ENCODE data around the gene TOMM7. TPM values are rescaled to one million over a fixed set of nuclear protein-coding genes. Genes with fewer than 3 reads are reported as not detected.
A peak's percentile ranks its signal among the peaks of the same experiment; 100 is the strongest.

TOMM7 gene
- total and polyA plus RNA-seq, 9 of the 15 experiments (the other 6 are each of a cell fraction or from before 2014, with no cell fraction given), result 283 to 1,717 (median 638) TPM

- TF ChIP-seq ZBTB40 (IDR thresholded peaks at IDR 0.05) (peak; percentile 12; the same call in 1 of the 2 replicates), ZBTB40 (CRISPR knock-in tag; IDR thresholded peaks at IDR 0.05) (no peak), DPF2 (IDR thresholded peaks at IDR 0.05) (no peak), ZNF592 (IDR thresholded peaks at IDR 0.05) (peak; percentile 67; the same call in 1 of the 2 replicates), ELF1 (tag; IDR thresholded peaks at IDR 0.05) (peak; percentile 50; the same call in 1 of the 2 replicates), GABPA (tag; conservative IDR thresholded peaks at IDR 0.05; ENCODE audit: low read depth) (peak; percentile 42; the same call in 1 of the 2 replicates), SRF (CRISPR knock-in tag; IDR thresholded peaks at IDR 0.05) (0 out of 4 replicates have a peak, but pooled peaks of 1 of the 2 experiments have one; percentile 6), TRIM24 (IDR thresholded peaks at IDR 0.05) (0 out of 4 replicates have a peak, but pooled peaks of 1 of the 2 experiments have one; percentile 8), CREB3 (tag; conservative IDR thresholded peaks at IDR 0.05; ENCODE audit: low read depth) (0 out of 2 replicates have a peak, but pooled peaks have one; percentile 37), ZNF639 (CRISPR knock-in tag; conservative IDR thresholded peaks at IDR 0.05 in 1 of 2, IDR thresholded peaks at IDR 0.05 in 1 of 2) (0 out of 4 replicates have a peak, but pooled peaks of 1 of the 2 experiments have one; percentile 11), PYGO2 (tag; IDR thresholded peaks at IDR 0.05) (0 out of 2 replicates have a peak, but pooled peaks have one; percentile 6)
Measured at GRCh38 chr7:22823142-22823497, 471 bp upstream of the TOMM7 start (continued).

Measured in K562 (cell line).